ENCODE data around the gene NDUFAF2.

DNA sequence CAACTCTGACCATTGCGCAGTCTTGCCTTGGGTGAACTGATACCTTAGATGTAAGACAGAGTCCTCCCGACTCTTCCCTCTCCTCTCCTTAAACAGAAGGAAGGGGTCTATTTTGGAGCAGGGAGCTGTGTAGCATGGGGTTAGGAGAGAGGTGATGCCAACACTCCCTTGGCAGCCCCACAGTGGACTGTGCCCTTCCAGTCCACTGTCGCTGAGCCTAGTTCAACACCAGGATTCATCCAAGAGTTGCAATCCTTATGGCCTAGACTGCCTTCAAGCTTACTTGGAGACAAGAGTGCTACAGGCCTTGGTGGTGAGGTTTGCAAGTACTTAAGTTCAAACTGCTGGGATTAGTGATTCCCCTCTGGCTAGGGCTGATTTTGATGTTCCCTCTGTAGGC is 51.4 kb downstream of the NDUFAF2 start:
- TF ChIP-seq, protein P1, sequence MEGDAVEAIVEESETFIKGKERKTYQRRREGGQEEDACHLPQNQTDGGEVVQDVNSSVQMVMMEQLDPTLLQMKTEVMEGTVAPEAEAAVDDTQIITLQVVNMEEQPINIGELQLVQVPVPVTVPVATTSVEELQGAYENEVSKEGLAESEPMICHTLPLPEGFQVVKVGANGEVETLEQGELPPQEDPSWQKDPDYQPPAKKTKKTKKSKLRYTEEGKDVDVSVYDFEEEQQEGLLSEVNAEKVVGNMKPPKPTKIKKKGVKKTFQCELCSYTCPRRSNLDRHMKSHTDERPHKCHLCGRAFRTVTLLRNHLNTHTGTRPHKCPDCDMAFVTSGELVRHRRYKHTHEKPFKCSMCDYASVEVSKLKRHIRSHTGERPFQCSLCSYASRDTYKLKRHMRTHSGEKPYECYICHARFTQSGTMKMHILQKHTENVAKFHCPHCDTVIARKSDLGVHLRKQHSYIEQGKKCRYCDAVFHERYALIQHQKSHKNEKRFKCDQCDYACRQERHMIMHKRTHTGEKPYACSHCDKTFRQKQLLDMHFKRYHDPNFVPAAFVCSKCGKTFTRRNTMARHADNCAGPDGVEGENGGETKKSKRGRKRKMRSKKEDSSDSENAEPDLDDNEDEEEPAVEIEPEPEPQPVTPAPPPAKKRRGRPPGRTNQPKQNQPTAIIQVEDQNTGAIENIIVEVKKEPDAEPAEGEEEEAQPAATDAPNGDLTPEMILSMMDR (IDR thresholded peaks at IDR 0.05; ENCODE audit: poor library complexity): no peak
- TF ChIP-seq EZH2 (IDR thresholded peaks at IDR 0.05; ENCODE audit: borderline replicate concordance): no peak
- no peak for TF ChIP-seq EZH2phosphoT487 (IDR thresholded peaks at IDR 0.05; ENCODE audit: low read depth, severe bottlenecking, unreplicated experiment)
